SKM-1 treated with dmso at 0.1 percent for 144 hours (cell line): Measurements from ENCODE around the gene ZBED4.
A peak's percentile ranks its signal among the peaks of the same experiment; 100 is the strongest.

Experiments
- DNase-seq: peaks from one replicate; lab custom pipeline; 2025; ENCODE audit not compliant: unreplicated experiment; lab: John Stamatoyannopoulos, UW

ZBED4 gene

GRCh38 chr22:49917974-49918910 lies 64.6 kb downstream of the ZBED4 start, which contains the start of the genes ALG12 and CRELD2:
Gene ALG12 (minus strand): TSS chr22:49918438. CDS start chr22:49913765, 4,673 bp downstream.
Gene CRELD2 (plus strand): TSS chr22:49918634. CDS start chr22:49918770, 136 bp downstream.
- peak; percentile 92 for DNase-seq

GRCh38 chr22:49918911-49919881 lies 65.6 kb downstream of the ZBED4 start:
- no peak for DNase-seq

- DNase-seq, result no peak
Measured at GRCh38 chr22:49920859-49921258, 67.2 kb downstream of the ZBED4 start.

- no peak for DNase-seq
Measured at GRCh38 chr22:49921508-49922278, 68.0 kb downstream of the ZBED4 start.

- DNase-seq, result no peak
Measured at GRCh38 chr22:49922484-49922883, 68.8 kb downstream of the ZBED4 start.

GRCh38 chr22:49922926-49923325 lies 69.3 kb downstream of the ZBED4 start:
- no peak for DNase-seq

GRCh38 chr22:49923445-49923844 lies 69.8 kb downstream of the ZBED4 start:
- no peak for DNase-seq

- no peak for DNase-seq
Measured at GRCh38 chr22:49924113-49924833, 70.6 kb downstream of the ZBED4 start.

GRCh38 chr22:49925525-49926128 lies 72.0 kb downstream of the ZBED4 start:
- DNase-seq, result no peak

GRCh38 chr22:49926916-49927315 lies 73.3 kb downstream of the ZBED4 start:
- DNase-seq, result no peak

GRCh38 chr22:49927483-49928184 lies 74.0 kb downstream of the ZBED4 start:
- no peak for DNase-seq

GRCh38 chr22:49928185-49928495 lies 74.5 kb downstream of the ZBED4 start:
- no peak for DNase-seq

GRCh38 chr22:49928555-49929210 lies 75.0 kb downstream of the ZBED4 start:
- no peak for DNase-seq

GRCh38 chr22:49929211-49929979 lies 75.8 kb downstream of the ZBED4 start:
- peak; percentile 15 for DNase-seq

GRCh38 chr22:49929994-49930575 lies 76.4 kb downstream of the ZBED4 start:
- DNase-seq, result no peak

- peak; percentile 84 for DNase-seq
Measured at GRCh38 chr22:49930596-49931412, 77.2 kb downstream of the ZBED4 start.
